T-helper 1 cell treated with Interleukin-12 subunit alpha and Interleukin-12 subunit beta and Interleukin-4 antibody, amounts not matched to agents 30 μg/mL and 1 μg/mL, for 36 hours (primary cell): Measurements from ENCODE around the gene LIPN.

Experiments
- H3K27ac Mint-ChIP-seq: one replicate; pipeline ENCODE4 v1.8.0; 2021; ENCODE audit warnings: mild to moderate bottlenecking, mixed read lengths
- H3K27me3 Mint-ChIP-seq: one replicate; pipeline ENCODE4 v1.8.0; 2021; ENCODE audit warnings: low read depth, mixed read lengths
- H3K36me3 Mint-ChIP-seq: one replicate; pipeline ENCODE4 v1.8.0; 2021; ENCODE audit warnings: low read depth, mixed read lengths
- H3K4me1 Mint-ChIP-seq: one replicate; pipeline ENCODE4 v1.8.0; 2021; ENCODE audit warnings: low read depth, mixed read lengths
- H3K4me3 Mint-ChIP-seq: one replicate; pipeline ENCODE4 v1.8.0; 2021; ENCODE audit warnings: mild to moderate bottlenecking, moderate library complexity, mixed read lengths
- H3K9me3 Mint-ChIP-seq: one replicate; pipeline ENCODE4 v1.8.0; 2021; ENCODE audit warnings: mixed read lengths

Gene LIPN

GRCh38 chr10:88756660-88757059, 3.2 kb upstream of the LIPN start:
- Mint-ChIP-seq H3K27me3 (peaks cover 23% of the 10 kb centered on the region), H3K27ac (no peak overlapping the region), H3K4me1 (peaks cover 5% of the 10 kb centered on the region), H3K4me3 (no peak overlapping the region), H3K36me3 (no peaks in the 10 kb centered on the region), H3K9me3 (no peaks in the 10 kb centered on the region)

- H3K4me3 Mint-ChIP-seq = no peak overlapping the region
- H3K4me1 Mint-ChIP-seq = peaks cover 2% of the 10 kb centered on the region
- H3K9me3 Mint-ChIP-seq = no peaks in the 10 kb centered on the region
- H3K27me3 Mint-ChIP-seq = peaks cover 37% of the 10 kb centered on the region
- no peak overlapping the region for H3K27ac Mint-ChIP-seq
- H3K36me3 Mint-ChIP-seq = no peaks in the 10 kb centered on the region
These were observed 3.1 kb downstream of the LIPN start for GRCh38 chr10:88762906-88763305.

GRCh38 chr10:88763441-88763840, 3.6 kb downstream of the LIPN start:
- Mint-ChIP-seq H3K27me3 (peaks cover 42% of the 10 kb centered on the region), H3K27ac (no peak overlapping the region)

GRCh38 chr10:88764110-88764509, 4.3 kb downstream of the LIPN start:
- no peak overlapping the region for H3K27ac Mint-ChIP-seq
- H3K4me1 Mint-ChIP-seq = peaks cover 2% of the 10 kb centered on the region
- H3K4me3 Mint-ChIP-seq = no peak overlapping the region
- H3K36me3 Mint-ChIP-seq = no peaks in the 10 kb centered on the region
- H3K27me3 Mint-ChIP-seq = peaks cover 49% of the 10 kb centered on the region
- no peaks in the 10 kb centered on the region for H3K9me3 Mint-ChIP-seq

More at GRCh38 chr10:88763441-88763840, 3.6 kb downstream of the LIPN start:
- no peaks in the 10 kb centered on the region for H3K36me3 Mint-ChIP-seq
- H3K9me3 Mint-ChIP-seq = no peaks in the 10 kb centered on the region
- H3K4me1 Mint-ChIP-seq = peaks cover 2% of the 10 kb centered on the region
- H3K4me3 Mint-ChIP-seq = no peak overlapping the region

- no peaks in the 10 kb centered on the region for H3K4me1 Mint-ChIP-seq
- no peaks in the 10 kb centered on the region for H3K36me3 Mint-ChIP-seq
- H3K9me3 Mint-ChIP-seq = no peaks in the 10 kb centered on the region
- no peak overlapping the region for H3K4me3 Mint-ChIP-seq
- peaks cover 49% of the 10 kb centered on the region for H3K27me3 Mint-ChIP-seq
- no peak overlapping the region for H3K27ac Mint-ChIP-seq
These were observed 6.0 kb downstream of the LIPN start for GRCh38 chr10:88765816-88766215.

GRCh38 chr10:88769384-88769783, 9.6 kb downstream of the LIPN start:
- H3K9me3 Mint-ChIP-seq = no peaks in the 10 kb centered on the region
- no peak overlapping the region for H3K4me3 Mint-ChIP-seq
- H3K27me3 Mint-ChIP-seq = peaks cover 57% of the 10 kb centered on the region
- no peaks in the 10 kb centered on the region for H3K36me3 Mint-ChIP-seq
- H3K4me1 Mint-ChIP-seq = no peaks in the 10 kb centered on the region
- no peak overlapping the region for H3K27ac Mint-ChIP-seq

- H3K27me3 Mint-ChIP-seq = peaks cover 40% of the 10 kb centered on the region
- no peaks in the 10 kb centered on the region for H3K4me1 Mint-ChIP-seq
- H3K36me3 Mint-ChIP-seq = no peaks in the 10 kb centered on the region
- H3K27ac Mint-ChIP-seq = no peak overlapping the region
- no peak overlapping the region for H3K4me3 Mint-ChIP-seq
- no peaks in the 10 kb centered on the region for H3K9me3 Mint-ChIP-seq
These were observed 21.4 kb downstream of the LIPN start for GRCh38 chr10:88781206-88781605.

GRCh38 chr10:88782222-88782621, 22.4 kb downstream of the LIPN start:
- H3K4me1 Mint-ChIP-seq = no peaks in the 10 kb centered on the region
- H3K9me3 Mint-ChIP-seq = no peaks in the 10 kb centered on the region
- H3K27me3 Mint-ChIP-seq = peaks cover 40% of the 10 kb centered on the region
- H3K36me3 Mint-ChIP-seq = no peaks in the 10 kb centered on the region
- H3K27ac Mint-ChIP-seq = no peak overlapping the region
- no peak overlapping the region for H3K4me3 Mint-ChIP-seq

- Mint-ChIP-seq H3K27ac (no peak overlapping the region), H3K27me3 (peaks cover 37% of the 10 kb centered on the region), H3K4me1 (no peaks in the 10 kb centered on the region), H3K36me3 (no peaks in the 10 kb centered on the region), H3K4me3 (no peak overlapping the region), H3K9me3 (no peaks in the 10 kb centered on the region)
These were observed 23.9 kb downstream of the LIPN start for GRCh38 chr10:88783724-88784123.

GRCh38 chr10:88786032-88786770, 26.4 kb downstream of the LIPN start:
- Mint-ChIP-seq H3K27me3 (peaks cover 36% of the 10 kb centered on the region), H3K9me3 (no peaks in the 10 kb centered on the region), H3K4me1 (no peaks in the 10 kb centered on the region), H3K36me3 (no peaks in the 10 kb centered on the region), H3K4me3 (no peak overlapping the region), H3K27ac (no peak overlapping the region)

GRCh38 chr10:88787463-88787862, 27.6 kb downstream of the LIPN start:
- Mint-ChIP-seq H3K9me3 (no peaks in the 10 kb centered on the region), H3K36me3 (no peaks in the 10 kb centered on the region), H3K27ac (no peak overlapping the region), H3K27me3 (peaks cover 31% of the 10 kb centered on the region), H3K4me3 (no peak overlapping the region), H3K4me1 (peaks cover 2% of the 10 kb centered on the region)

GRCh38 chr10:88788924-88789323, 29.1 kb downstream of the LIPN start:
- Mint-ChIP-seq H3K4me1 (peaks cover 14% of the 10 kb centered on the region), H3K4me3 (no peak overlapping the region), H3K9me3 (no peaks in the 10 kb centered on the region), H3K36me3 (no peaks in the 10 kb centered on the region), H3K27ac (no peak overlapping the region), H3K27me3 (peaks cover 34% of the 10 kb centered on the region)

- no peak overlapping the region for H3K4me3 Mint-ChIP-seq
- peaks cover 40% of the 10 kb centered on the region for H3K27me3 Mint-ChIP-seq
- H3K4me1 Mint-ChIP-seq = peaks cover 18% of the 10 kb centered on the region
- H3K27ac Mint-ChIP-seq = no peak overlapping the region
- H3K36me3 Mint-ChIP-seq = no peaks in the 10 kb centered on the region
- no peaks in the 10 kb centered on the region for H3K9me3 Mint-ChIP-seq
These were observed 32.1 kb downstream of the LIPN start for GRCh38 chr10:88791924-88792323.

- Mint-ChIP-seq H3K36me3 (no peaks in the 10 kb centered on the region), H3K27me3 (peaks cover 47% of the 10 kb centered on the region), H3K4me3 (no peak overlapping the region), H3K27ac (no peak overlapping the region), H3K9me3 (no peaks in the 10 kb centered on the region), H3K4me1 (peaks cover 18% of the 10 kb centered on the region)
These were observed 32.8 kb downstream of the LIPN start for GRCh38 chr10:88792661-88793060.

- no peak overlapping the region for H3K27ac Mint-ChIP-seq
- H3K36me3 Mint-ChIP-seq = no peaks in the 10 kb centered on the region
- H3K4me3 Mint-ChIP-seq = peak overlapping the region; percentile 19
- H3K27me3 Mint-ChIP-seq = peaks cover 52% of the 10 kb centered on the region
- peaks cover 18% of the 10 kb centered on the region for H3K4me1 Mint-ChIP-seq
- no peaks in the 10 kb centered on the region for H3K9me3 Mint-ChIP-seq
These were observed 34.0 kb downstream of the LIPN start for GRCh38 chr10:88793712-88794299.
